ENCODE data around the gene CORO2B.

- TF ChIP-seq CTCF (conservative IDR thresholded peaks at IDR 0.05; ENCODE audit: low read depth, low read length), result no peak
- no peak for TF ChIP-seq SMC3 (IDR thresholded peaks at IDR 0.05; ENCODE audit: low read depth, low read length)
- TF ChIP-seq CEBPB (IDR thresholded peaks at IDR 0.05; ENCODE audit: low read depth, low read length), result no peak
- no peak for TF ChIP-seq USF2 (IDR thresholded peaks at IDR 0.05; ENCODE audit: low read depth, low read length)
Observed at GRCh38 chr15:68696414-68697363, 117.9 kb downstream of the CORO2B start.
